Activated CD8-positive, alpha-beta memory T cell treated with anti-CD3 and anti-CD28 coated beads, Interleukin-2, amount 50 U/mL, for 1 hour (primary cell): ENCODE data around the gene TOP3A.

ENCODE experiments used
- DNase-seq: peaks from one replicate; pipeline ENCODE4 v3.0.0-alpha.2; 2020; ENCODE audit errors: extremely low read depth

Gene TOP3A

DNA sequence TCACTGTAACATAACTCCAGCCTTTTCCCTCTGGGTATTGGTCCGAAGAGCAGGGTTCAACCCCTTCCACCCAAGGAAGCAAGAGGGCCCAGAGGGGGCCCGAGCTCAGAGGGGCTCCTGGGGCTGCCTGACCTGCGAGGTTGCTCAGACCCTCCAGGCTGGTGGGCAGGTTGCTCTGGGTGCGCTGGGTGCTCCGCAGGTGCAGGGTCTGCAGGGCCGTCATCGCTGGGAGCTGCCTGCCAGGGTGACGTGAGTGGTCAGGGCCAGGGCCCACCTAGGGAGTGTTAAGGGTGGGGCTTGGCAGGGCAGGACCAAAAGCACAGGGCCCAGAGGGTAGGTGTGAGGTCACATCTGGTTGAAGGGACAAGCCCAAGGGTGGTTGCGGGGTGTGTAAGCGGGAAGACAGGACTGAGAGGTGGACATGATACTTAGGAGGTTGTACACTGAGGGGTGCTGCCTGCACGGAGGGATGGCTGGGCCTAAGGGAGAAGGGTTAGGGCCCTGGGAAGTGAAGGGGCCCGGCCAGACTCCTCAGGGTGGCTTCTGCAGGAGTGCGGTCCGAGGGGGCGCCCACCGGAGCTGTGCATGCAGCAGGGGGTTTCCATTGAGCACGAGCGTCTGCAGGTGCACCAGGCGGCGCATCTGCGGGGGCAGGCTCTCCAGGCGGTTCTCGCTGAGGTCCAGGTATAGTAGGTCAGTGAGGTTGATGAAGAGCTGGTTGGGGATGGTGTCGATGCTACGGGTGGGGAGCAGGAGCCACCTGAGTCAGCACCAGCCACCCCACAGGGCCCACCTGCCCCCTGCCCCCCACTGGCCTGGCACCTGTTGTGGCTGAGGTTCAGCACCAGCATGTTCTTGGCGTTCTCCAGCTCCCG, 60.6 kb downstream of the TOP3A start:
- no peak for DNase-seq

- no peak for DNase-seq
Measured at GRCh38 chr17:18253187-18253884, 61.5 kb downstream of the TOP3A start.

GRCh38 chr17:18252160-18252559, 62.6 kb downstream of the TOP3A start:
- no peak for DNase-seq

GRCh38 chr17:18251204-18251603, 63.6 kb downstream of the TOP3A start:
- DNase-seq: no peak

DNA sequence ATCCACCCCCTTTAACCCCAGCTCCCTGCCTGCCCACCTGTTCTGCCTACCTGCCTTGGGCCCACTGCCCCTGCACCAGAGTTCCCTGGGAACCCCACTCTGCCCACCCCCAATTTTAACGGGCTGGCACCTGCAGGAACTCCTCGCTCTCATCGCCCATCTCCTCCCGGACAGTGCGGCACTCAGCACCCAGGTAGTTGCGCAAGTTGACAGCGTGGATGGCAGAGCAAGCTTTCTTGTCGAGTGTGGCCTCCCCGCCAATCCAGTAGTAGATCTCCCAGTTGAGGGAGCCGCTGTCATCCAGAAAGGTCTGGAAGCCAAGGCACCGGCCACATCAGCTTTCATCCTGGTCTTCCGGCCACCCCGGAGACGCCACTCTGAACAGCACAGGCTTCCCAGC, 64.1 kb downstream of the TOP3A start:
- no peak for DNase-seq

- DNase-seq: no peak
Measured at GRCh38 chr17:18250259-18250658, 64.5 kb downstream of the TOP3A start.

DNA sequence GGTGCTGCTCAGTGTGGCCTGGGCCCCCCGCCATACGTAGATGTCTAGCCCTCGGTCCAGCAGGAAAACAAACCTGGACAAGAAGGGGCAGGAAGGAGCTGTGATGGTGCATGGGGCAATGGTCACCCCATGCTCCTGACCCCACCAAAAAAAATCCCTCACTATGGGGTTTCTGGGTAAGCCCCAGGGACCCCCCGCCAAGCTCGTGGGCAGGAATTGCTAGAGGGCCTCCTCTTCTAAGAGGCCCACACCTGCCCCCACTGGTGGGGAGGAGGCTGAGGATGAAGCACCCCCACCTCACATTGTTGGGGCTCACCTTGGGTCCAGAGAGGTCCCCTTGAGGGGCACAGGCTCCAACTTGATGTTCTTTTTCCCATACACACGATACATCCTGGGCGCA, 66.0 kb downstream of the TOP3A start:
- DNase-seq: no peak

DNA sequence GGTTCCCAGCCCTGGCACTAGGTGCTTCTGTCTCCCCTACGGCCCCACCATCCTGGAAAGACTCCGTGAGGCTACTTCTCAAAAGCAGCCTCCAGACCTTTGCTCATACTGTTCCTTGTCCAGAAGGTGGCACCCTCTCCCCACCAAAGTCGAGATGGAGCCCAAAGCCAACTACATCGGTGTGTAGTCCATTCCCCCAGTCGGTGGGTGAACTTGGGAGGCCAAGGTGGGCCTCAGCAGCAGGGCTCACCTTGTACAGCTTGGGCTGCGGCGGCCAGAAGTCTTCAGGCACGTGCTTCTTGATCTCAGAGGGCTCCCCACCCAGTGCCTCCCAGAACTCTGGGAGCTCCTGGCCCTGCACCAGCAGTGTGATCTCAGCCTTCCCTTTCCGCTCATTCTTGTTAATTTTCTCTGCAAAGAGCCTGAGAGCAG, 66.5 kb downstream of the TOP3A start:
- DNase-seq: no peak

DNA sequence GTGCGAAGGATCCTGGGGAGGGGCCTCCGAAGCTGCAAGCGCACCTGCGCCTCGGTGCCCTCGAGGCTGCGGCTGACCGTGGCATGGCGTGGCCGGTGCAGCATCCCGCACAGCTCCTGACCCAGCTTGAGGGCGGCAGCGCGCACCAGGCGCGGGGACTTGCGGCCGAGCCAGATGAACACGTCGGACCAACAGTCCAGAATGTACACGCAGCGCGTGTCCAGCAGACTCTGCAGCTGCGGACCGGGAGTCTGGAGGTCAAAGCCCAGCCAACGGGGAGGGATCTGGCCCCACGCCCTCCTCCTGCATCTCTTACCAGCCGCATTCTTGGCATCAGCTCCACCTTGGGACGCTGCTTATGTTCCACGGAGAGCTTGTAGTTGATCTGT, 67.2 kb downstream of the TOP3A start:
- DNase-seq: no peak

DNA sequence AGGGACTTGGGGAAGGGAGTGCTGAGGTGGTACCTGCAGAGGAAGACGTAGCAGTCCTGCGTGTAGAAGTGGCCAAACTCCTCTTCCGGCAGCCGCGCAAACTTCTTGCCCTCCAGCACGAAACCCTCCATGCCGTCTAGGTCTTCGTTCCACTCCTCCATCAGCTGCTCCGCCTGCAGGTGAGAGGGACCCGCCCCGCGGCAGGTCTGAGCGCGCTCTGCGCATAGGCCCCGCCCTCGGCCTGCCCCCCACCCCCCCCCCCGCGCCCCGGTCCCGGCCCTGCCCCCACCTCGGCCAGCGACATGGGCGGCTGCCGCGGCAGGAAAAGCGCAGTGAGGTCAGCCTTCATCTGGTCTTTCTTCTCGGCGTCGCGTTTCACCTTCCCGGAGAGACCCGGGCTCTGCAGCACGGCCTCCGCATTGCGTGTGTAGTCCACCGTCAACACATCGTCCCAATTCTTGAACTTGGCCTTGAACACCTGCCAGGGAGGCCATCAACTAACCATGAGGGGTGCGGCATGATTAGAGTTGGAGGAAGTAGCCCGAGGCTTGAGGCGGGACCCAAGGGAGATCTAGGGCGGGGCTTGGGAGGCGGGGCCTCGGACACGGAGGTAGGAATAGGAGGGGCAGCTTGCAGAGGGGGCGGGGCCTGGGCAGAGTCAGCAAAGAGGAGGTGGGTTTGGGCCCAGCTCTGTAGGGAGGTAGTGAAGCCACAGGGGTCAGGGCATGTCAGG, 67.7 kb downstream of the TOP3A start:
- no peak for DNase-seq

DNA sequence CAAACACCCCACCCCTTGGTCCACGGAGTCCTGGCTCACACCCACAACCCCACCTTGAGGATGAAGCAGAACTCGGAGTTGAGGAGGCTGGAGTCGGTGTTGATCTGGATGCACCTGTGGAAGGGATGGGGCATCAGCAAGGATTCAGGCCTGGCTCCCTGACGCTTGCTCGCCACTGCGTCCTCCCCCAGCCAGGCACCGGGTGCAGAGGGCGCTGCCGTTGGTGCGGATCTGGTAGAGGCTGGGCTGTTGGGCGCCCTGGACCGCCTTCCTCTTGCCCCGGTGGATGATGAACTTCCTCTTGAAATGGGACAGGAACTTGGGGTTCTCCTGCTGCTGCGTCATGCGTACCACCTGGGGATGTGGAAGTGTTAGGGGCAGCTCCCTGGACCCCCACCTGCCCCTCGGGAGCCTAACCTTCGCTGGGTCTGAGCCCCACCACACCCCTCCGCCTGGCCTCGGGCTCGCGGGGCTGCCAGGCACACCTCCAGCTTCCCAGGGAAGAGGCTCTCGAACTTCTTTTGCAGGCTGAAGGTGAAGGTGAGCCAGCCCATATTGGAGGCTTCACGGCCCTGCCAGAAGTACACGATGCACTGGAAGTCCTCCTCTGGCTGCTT, 68.6 kb downstream of the TOP3A start:
- no peak for DNase-seq

- no peak for DNase-seq
Measured at GRCh38 chr17:18245038-18245776, 69.6 kb downstream of the TOP3A start.

DNA sequence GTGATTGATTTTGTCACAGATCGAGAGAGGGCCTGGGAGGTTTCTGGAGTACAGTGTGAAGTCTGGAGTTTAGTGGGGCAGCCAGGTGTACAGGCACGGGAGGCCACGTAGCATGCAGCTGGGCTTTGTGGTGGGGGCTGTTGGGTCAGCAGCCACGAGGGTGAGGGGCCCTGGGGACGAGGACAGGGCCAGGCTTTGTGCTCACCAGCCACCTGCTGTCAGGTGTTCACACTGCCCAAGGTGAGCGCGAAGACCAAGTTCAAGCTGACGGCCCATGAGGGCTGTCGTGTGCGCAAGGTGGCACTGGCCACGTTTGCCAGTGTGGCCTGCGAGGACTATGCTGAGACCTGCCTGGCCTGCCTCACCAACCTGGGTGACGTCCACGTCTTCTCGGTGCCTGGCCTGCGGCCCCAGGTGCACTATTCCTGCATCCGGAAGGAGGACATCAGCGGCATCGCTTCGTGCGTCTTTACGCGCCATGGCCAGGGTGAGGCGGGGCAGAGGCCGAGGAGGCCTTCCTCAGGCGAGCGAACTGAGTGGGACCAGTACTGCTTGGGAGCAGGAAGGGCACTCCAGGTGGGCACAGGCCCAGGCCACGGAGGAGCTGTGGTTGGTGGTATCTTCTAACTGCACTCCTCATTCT, 73.4 kb downstream of the TOP3A start:
- no peak for DNase-seq

- no peak for DNase-seq
Measured at GRCh38 chr17:18240449-18240848, 74.3 kb downstream of the TOP3A start.

- DNase-seq: no peak
Measured at GRCh38 chr17:18238299-18238698, 76.5 kb downstream of the TOP3A start.

- no peak for DNase-seq
Measured at GRCh38 chr17:18237461-18237860, 77.3 kb downstream of the TOP3A start.

- no peak for DNase-seq
Measured at GRCh38 chr17:18236494-18236893, 78.3 kb downstream of the TOP3A start.

DNA sequence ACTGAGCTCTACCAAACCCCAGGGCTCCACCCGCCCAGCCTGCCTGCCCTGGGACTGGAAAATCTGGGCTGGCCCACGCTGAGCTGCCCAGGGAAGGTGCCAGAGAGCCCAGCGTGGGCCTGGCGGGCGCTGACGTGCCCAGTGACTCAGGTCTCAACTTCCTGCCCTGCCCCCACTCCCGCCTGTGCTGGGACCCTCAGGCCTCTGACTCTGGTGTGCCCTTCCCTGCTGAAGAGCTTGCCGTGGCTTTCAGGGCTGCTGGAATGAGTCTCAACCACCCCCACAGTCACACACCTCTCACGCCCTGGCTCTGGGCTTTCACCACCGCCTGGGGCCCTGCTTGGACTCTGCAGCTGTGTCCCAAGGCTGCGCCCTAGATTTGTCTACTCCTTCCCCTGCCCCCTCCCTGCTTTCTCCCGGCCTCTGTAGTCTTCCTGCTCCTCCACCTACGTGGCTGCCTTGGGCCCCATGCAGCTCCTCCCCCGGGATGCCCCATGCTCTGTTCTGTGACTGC, 79.0 kb downstream of the TOP3A start:
- no peak for DNase-seq

- DNase-seq: no peak
Measured at GRCh38 chr17:18234853-18235380, 79.9 kb downstream of the TOP3A start.

DNA sequence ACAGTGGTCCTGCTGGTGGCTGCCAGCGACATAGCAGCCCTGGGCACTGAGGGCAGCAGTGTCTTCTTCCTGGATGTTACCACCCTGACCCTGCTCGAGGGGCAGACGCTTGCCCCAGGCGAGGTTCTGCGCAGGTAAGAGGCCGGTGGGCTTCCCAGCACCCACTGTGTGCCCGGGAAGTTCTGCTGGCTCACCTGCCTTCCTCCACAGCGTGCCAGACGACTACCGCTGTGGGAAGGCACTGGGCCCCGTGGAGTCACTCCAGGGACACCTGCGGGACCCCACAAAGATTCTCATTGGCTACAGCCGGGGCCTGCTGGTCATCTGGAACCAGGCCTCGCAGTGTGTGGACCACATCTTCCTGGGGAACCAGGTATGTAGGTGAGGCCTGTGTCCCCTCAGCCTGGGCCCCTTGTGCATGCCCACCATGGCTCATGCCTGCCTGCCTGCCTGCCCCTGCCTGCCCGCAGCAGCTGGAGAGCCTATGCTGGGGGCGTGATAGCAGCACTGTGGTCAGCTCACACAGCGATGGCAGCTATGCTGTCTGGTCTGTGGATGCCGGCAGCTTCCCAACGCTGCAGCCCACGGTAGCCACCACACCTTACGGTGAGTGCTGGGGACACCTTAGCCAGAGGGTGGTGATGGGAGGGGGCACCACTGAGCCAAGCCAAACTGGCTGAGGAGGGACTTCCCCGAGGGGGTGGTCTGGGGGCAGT, 80.8 kb downstream of the TOP3A start:
- DNase-seq: no peak
